HCT116 (cell line): Measurements from ENCODE around the gene HNRNPL. TPM values are rescaled to one million over a fixed set of nuclear protein-coding genes. Genes with fewer than 3 reads are reported as not detected.

Experiments
- ATAC-seq: fragments of 200-7000 bp; cut with Tn5 transposase; 2 replicates; pipeline ENCODE4 v1.9.1; 2020; ENCODE audit warnings: mild to moderate bottlenecking, moderate library complexity
- BruUV-seq: library from RNA; stranded (reverse); fragments of 400-500 nt; replicated peaks from 2 replicates; lab custom pipeline; 2021; lab: Mats Ljungman, UMichigan
- CTCF ChIA-PET: fragments of 300-600 bp; sonication (Branson Sonifier 250); formaldehyde crosslinking; loops from one replicate; lab custom pipeline; 2021; ENCODE audit warnings: antibody characterized with exemption; lab: Charles Lee
- POLR2A ChIA-PET: fragments of 300-600, 350-600 bp; sonication (Branson Sonifier 250); formaldehyde crosslinking; loops from one replicate; lab custom pipeline; 2021; ENCODE audit warnings: antibody characterized with exemption; lab: Charles Lee
- RAD21 ChIA-PET, 2 experiments: fragments of 300-600 bp; sonication (Branson Sonifier 250); formaldehyde crosslinking; loops; one replicate each; lab custom pipeline; 2023; ENCODE audit warnings: low total read pairs in 2 of 2; ENCODE audit not compliant: uncharacterized antibody in 2 of 2, unreplicated experiment in 2 of 2, low non-redundant PET in 1 of 2; lab: Charles Lee
- DNase-seq: peaks from one replicate; pipeline ENCODE4 v3.0.0-alpha.2; 2010; ENCODE audit warnings: low read depth, low spot score
- H2AFZ ChIP-seq: fragments of 200-600 bp; shearing (Covaris generic), sonication (generic); 2 replicates; pipeline ENCODE4 v1.6.1; 2017; ENCODE audit warnings: low read depth, mixed run types, mixed read lengths, antibody characterized with exemption, low read length; ENCODE audit not compliant: poor library complexity, severe bottlenecking
- H3K27ac ChIP-seq: 2 replicates; pipeline ENCODE4 v1.5.1; 2012; ENCODE audit warnings: low read depth, low read length
- H3K27me3 ChIP-seq: fragments of 200-600 bp; sonication (generic); 2 replicates; pipeline ENCODE4 v1.6.1; 2016; ENCODE audit warnings: mixed run types, low read length, mixed read lengths; ENCODE audit not compliant: insufficient read depth
- H3K36me3 ChIP-seq, 2 experiments: fragments of 200-500 bp in 1 of 2; fragments of 200-600 bp in 1 of 2; sonication (Bioruptor generic) in 1 of 2; sonication (generic) in 1 of 2; 2 replicates each; pipeline versions ENCODE4 v1.5.1 to v1.6.1; 2014 to 2016; ENCODE audit warnings: low read length in 2 of 2, inconsistent platforms in 1 of 2, mixed read lengths in 1 of 2, mixed run types in 1 of 2; ENCODE audit not compliant: insufficient read depth in 2 of 2, control insufficient read depth in 1 of 2
- H3K4me1 ChIP-seq, 2 experiments: fragments of 200-600 bp in 1 of 2; sonication (generic) in 1 of 2; 2 replicates each; pipeline versions ENCODE4 v1.5.1 to v1.6.1; 2012 to 2017; ENCODE audit warnings: low read length in 2 of 2, inconsistent platforms in 1 of 2, mild to moderate bottlenecking in 1 of 2, mixed read lengths in 1 of 2, mixed run types in 1 of 2, moderate library complexity in 1 of 2; ENCODE audit not compliant: insufficient read depth in 2 of 2, control insufficient read depth in 1 of 2
- H3K4me2 ChIP-seq: fragments of 200-600 bp; sonication (generic); 2 replicates; pipeline ENCODE4 v1.6.1; 2017; ENCODE audit warnings: mixed run types, low read length, mixed read lengths
- H3K4me3 ChIP-seq, 2 experiments: fragments of 200-600 bp in 1 of 2; sonication (generic) in 1 of 2; replicated peaks in 1 of 2; 2 replicates each; pipeline ENCODE4 v1.5.1; 2011 to 2016; ENCODE audit warnings: low read length in 2 of 2, control low read depth in 1 of 2, low read depth in 1 of 2, mild to moderate bottlenecking in 1 of 2, mixed read lengths in 1 of 2, mixed run types in 1 of 2
- H3K79me2 ChIP-seq: fragments of 200-600 bp; sonication (generic); 2 replicates; pipeline ENCODE4 v1.6.1; 2017; ENCODE audit warnings: mild to moderate bottlenecking, mixed run types, low read length, moderate library complexity, mixed read lengths; ENCODE audit not compliant: insufficient read depth
- H3K9ac ChIP-seq: fragments of 200-600 bp; sonication (generic); 2 replicates; pipeline ENCODE4 v1.6.1; 2016; ENCODE audit warnings: low read length, mixed read lengths
- H3K9me2 ChIP-seq: fragments of 200-600 bp; sonication (generic), shearing (Covaris generic); 2 replicates; pipeline ENCODE4 v1.6.1; 2017; ENCODE audit warnings: mixed run types, mild to moderate bottlenecking, moderate library complexity; ENCODE audit not compliant: insufficient read depth
- H3K9me3 ChIP-seq, 2 experiments: fragments of 200-500 bp in 1 of 2; fragments of 200-600 bp in 1 of 2; sonication (Bioruptor generic) in 1 of 2; sonication (generic) in 1 of 2; 2 replicates each; pipeline ENCODE4 v1.6.1; 2014 to 2017; ENCODE audit warnings: low read length in 2 of 2, mixed read lengths in 2 of 2, inconsistent platforms in 1 of 2, low read depth in 1 of 2, mild to moderate bottlenecking in 1 of 2, mixed run types in 1 of 2, moderate library complexity in 1 of 2; ENCODE audit not compliant: control insufficient read depth in 1 of 2, insufficient read depth in 1 of 2
- H4K20me1 ChIP-seq: fragments of 200-600 bp; sonication (generic), shearing (Covaris generic); 2 replicates; pipeline ENCODE4 v1.6.1; 2017; ENCODE audit warnings: mixed run types, mild to moderate bottlenecking, moderate library complexity; ENCODE audit not compliant: insufficient read depth
- EGR1 ChIP-seq: IDR thresholded peaks from 2 replicates; pipeline ENCODE4 v1.6.1; 2012; ENCODE audit warnings: low read depth
- FOSL1 ChIP-seq: IDR thresholded peaks from 2 replicates; pipeline ENCODE4 v1.6.1; 2012; ENCODE audit warnings: low read depth
- POLR2AphosphoS5 ChIP-seq: IDR thresholded peaks from 2 replicates; pipeline ENCODE4 v1.6.1; 2011; ENCODE audit warnings: mild to moderate bottlenecking, low read depth, low read length, moderate library complexity
- SRF ChIP-seq: IDR thresholded peaks from 2 replicates; pipeline ENCODE4 v1.6.1; 2012; ENCODE audit warnings: low read depth
- intact Hi-C: fragments of 100-400 bp; cut with micrococcal nuclease; formaldehyde crosslinking; loops from 2 replicates; pipeline ENCODE4 v1.10.0; 2022
- total RNA-seq: library from RNA; stranded (reverse); gene quantifications from one replicate; pipeline ENCODE4 v1.2.1, GENCODE V29; 2021; ENCODE audit not compliant: unreplicated experiment
- TF ChIP-seq, protein P1 (sequence below): IDR thresholded peaks from 2 replicates; pipeline ENCODE4 v1.6.1; 2012; ENCODE audit warnings: low read depth
- TF ChIP-seq, protein P2 (sequence below): IDR thresholded peaks from 2 replicates; pipeline ENCODE4 v1.6.1; 2012

HNRNPL gene
- total RNA-seq, 1 experiment from 2014 or later = 551 TPM

DNA sequence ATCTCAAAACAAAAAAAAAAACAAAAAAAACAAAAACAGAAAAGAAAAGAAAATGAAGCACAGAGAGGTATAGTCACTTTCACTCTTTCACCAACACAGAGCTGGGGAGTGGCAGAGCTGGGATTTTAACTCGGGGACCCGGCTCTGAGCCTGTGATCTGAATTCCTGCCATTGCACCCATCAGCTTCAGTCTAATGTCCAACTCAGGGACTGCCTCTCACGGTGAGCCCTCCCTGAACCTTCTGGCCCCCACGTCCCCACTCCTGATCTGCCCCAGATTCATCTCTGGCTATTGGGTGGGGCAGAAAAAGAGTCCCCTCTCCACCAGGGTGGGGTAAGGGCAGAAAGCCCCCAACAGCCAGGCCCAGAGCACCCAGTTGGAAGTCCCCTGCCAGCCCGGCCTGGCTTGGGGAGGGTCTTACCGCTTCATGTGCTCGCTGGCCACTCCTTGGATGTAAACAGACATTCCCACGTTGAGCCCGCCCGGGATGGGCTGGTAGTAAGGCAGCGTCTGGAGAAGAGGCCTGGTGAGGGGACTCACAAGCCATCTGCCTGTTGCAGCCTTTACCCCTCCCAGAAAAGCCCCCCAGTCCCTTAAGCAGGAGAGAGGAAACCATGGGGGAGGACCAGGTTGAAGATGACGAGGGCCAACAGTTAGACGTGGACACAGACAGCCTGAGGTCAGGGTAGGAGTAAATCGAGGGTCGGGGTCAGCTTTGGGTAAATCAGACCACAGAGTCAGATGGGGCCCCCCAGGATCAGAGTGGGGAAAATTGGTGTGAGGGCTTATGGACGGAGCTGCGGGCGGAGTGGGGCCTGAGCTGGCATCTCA is 37.6 kb downstream of the HNRNPL start:
- ATAC-seq (no peak), DNase-seq (no peak)
- ChIA-PET POLR2A (no interaction called here), CTCF (no interaction called here), RAD21 (no interaction called here)
- Histone ChIP-seq H3K9me3 (no peaks in the 10 kb centered on the region), H3K4me2 (no peak overlapping the region), H3K9ac (no peak overlapping the region), H3K4me3 (no peak overlapping the region), H3K27ac (no peak overlapping the region), H3K36me3 (no peaks in the 10 kb centered on the region), H4K20me1 (no peaks in the 10 kb centered on the region), H3K9me2 (no peaks in the 10 kb centered on the region), H2AFZ (no peak overlapping the region), H3K4me1 (no peaks in the 10 kb centered on the region), H3K27me3 (no peaks in the 10 kb centered on the region), H3K79me2 (no peaks in the 10 kb centered on the region)
- TF ChIP-seq POLR2AphosphoS5 (no peak), FOSL1 (no peak), SRF (no peak), EGR1 (no peak)
- TF ChIP-seq, protein P1, sequence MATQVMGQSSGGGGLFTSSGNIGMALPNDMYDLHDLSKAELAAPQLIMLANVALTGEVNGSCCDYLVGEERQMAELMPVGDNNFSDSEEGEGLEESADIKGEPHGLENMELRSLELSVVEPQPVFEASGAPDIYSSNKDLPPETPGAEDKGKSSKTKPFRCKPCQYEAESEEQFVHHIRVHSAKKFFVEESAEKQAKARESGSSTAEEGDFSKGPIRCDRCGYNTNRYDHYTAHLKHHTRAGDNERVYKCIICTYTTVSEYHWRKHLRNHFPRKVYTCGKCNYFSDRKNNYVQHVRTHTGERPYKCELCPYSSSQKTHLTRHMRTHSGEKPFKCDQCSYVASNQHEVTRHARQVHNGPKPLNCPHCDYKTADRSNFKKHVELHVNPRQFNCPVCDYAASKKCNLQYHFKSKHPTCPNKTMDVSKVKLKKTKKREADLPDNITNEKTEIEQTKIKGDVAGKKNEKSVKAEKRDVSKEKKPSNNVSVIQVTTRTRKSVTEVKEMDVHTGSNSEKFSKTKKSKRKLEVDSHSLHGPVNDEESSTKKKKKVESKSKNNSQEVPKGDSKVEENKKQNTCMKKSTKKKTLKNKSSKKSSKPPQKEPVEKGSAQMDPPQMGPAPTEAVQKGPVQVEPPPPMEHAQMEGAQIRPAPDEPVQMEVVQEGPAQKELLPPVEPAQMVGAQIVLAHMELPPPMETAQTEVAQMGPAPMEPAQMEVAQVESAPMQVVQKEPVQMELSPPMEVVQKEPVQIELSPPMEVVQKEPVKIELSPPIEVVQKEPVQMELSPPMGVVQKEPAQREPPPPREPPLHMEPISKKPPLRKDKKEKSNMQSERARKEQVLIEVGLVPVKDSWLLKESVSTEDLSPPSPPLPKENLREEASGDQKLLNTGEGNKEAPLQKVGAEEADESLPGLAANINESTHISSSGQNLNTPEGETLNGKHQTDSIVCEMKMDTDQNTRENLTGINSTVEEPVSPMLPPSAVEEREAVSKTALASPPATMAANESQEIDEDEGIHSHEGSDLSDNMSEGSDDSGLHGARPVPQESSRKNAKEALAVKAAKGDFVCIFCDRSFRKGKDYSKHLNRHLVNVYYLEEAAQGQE = no peak
- TF ChIP-seq, protein P2, sequence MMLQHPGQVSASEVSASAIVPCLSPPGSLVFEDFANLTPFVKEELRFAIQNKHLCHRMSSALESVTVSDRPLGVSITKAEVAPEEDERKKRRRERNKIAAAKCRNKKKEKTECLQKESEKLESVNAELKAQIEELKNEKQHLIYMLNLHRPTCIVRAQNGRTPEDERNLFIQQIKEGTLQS = no peak
- BruUV-seq = no TSS peak
- intact Hi-C loops = no loop called here
